NCI-H226 (cell line): Measurements from ENCODE around the gene PDE6H.

ENCODE experiments used
- DNase-seq: peaks from one replicate; pipeline ENCODE4 v3.0.0-alpha.2; 2015

Gene PDE6H

DNA sequence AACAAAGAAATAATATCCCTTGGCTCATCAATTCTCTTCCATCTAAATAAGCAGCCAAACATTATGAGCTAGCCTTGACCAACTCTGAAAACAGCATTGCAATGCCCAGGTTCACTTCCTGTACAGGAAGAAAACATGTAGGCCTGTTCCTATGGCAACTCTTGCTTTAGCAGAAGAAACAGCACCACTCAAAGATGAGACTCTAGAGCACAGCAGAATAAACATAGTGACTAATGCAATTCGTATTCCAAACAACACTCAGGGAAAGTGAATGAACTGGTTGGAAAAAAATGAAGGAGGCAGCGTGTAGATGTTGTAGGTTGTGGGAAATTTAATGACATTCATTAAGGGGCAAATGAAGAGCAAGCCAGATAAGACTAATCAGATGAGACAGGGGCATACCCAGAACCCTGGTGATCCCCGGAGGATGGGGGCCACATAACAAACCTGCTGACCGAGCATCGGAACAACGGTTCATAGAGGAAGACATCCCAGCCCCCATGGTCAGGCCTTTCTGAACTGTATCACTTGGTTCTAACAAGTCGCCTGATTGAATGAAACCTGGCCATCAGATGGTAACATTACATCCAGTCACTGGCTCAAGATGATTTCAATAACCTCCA, 20.4 kb upstream of the PDE6H start:
- peak; percentile 95 for DNase-seq

- DNase-seq = no peak
These were observed 19.1 kb upstream of the PDE6H start for GRCh38 chr12:14953752-14954151.

DNA sequence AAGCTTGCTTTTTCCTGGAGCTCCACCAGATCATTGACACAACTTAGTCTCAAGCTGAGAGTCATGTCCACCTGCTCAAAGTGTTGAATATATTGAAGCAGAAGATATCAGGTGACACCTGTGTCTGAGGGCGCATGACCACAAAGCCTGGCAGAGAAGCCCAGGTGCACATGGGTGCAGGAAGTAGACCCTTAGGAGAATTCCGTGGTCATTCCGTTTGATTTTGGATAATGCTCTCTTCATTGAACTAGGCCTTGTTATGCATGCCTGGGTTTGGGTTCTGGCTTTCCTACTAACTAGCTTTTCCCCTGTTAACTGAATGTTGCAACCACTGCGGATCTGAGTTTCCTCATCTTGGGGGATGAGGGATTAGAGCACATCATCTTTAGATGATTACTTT, 18.6 kb upstream of the PDE6H start:
- DNase-seq = no peak

- no peak for DNase-seq
These were observed 16.6 kb upstream of the PDE6H start for GRCh38 chr12:14956024-14956891.

DNA sequence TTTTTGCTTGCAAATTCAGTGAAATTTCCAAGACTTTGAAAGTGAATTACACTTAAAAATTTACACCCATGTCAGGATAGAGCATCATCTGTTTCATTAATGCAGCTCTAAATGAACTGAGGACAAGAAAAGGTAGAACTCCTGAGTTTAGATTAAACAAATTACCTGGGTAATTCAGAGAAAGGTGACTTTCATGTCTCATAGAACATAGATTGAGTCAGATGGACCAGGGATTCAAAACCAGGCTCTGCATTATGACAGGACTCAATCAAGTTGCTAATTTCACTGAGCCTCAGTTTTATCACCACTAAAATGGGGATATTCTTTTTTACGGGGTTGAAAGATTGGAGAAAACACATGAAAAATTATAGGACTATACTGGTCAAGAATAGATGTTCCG, 15.9 kb upstream of the PDE6H start:
- DNase-seq = no peak

DNA sequence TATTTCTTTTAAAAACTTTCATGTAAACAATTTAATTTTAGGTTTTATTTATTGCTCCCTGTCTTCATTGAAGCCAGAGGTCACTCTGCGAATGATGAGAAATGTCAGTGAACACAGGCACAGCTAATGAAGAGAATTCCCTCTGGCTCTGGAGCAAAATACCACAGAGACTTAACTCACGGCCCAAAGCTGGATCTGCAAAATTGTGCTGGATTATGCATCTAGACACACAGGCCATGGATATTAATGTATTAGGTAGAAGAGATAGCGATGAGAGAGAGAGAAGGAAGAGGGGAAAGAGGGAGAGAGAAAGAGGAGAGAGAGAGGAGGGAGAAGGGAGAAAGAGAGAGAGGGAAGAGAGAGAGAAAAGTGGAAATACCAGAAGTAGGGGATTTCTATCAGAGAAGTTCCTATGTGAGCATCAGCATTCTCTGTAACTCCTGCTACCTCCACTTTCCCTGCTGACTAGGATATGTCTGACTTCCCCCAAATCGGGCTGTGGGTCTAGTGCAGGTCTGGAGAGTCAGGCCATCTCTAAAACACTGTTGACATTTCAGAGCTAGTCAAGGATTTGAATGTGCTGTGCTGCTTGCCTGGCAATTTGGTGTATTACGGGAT, 15.2 kb upstream of the PDE6H start:
- no peak for DNase-seq

DNA sequence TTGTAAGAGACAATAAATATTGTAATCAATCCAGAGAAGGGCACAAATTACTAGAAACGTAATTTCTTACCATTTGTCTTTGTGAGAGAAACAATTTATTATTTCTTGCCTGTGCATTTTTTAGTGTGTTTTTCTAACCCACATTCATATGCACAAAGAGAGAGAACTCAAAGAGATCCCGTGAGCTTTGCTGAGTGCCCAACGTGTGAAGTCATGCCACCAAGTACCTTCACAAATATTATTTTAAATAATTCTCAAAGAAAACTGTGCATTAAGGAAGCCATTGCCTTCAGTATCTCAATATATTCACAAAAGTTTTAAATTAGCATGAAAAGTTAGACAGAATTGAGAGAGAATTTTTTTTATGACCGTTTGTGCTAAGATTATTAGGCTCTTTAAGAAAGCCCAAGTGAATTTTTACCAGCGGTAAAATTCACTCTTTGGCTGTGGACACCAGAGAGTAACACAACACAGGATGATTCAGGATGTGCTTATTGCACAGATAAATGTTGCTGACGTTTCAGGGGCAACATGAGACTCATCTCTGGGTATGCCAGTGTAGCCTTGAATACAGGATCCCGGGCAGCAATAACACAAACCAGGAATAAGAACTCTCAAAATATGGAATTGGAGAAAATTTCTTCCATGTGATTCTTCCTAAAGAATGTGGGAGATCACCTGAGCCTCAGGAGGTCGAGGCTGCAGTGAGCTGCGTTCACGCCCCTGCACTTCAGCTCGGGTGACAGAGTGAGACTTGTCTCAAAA, 14.3 kb upstream of the PDE6H start:
- DNase-seq = no peak

GRCh38 chr12:14959126-14959440, 13.8 kb upstream of the PDE6H start:
- DNase-seq = no peak

DNA sequence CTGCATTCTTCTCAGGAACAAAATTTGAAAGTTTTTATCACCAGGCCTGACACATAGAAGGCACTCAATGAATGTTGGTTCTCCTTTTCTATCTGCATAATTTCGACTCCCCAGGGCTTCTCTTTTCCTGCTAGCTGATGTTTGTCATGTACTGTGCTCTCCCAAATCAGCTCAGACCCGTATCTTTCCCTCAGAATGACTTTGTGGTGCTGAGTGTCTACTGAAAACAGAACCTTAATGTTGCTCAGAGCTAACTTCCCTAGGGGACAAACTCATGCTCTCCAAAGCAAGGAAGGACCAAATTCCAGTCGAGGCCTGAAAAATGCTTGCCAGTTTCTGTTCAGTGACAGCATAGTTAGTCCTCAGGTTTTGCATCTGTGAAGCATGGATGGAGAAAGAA, 13.4 kb upstream of the PDE6H start:
- DNase-seq = no peak

GRCh38 chr12:14959916-14960496, 12.8 kb upstream of the PDE6H start:
- no peak for DNase-seq

GRCh38 chr12:14960548-14961465, 12.0 kb upstream of the PDE6H start:
- peak; percentile 93 for DNase-seq

- DNase-seq = peak; percentile 41
These were observed 11.2 kb upstream of the PDE6H start, which contains the start of gene ARHGDIB for GRCh38 chr12:14961466-14962152. Gene ARHGDIB, minus strand, starts transcription at chr12:14961601. Its CDS starts 10,889 bp downstream, at chr12:14950712.

GRCh38 chr12:14962153-14962539, 10.7 kb upstream of the PDE6H start:
- no peak for DNase-seq

- no peak for DNase-seq
These were observed 10.0 kb upstream of the PDE6H start for GRCh38 chr12:14962797-14963196.

DNA sequence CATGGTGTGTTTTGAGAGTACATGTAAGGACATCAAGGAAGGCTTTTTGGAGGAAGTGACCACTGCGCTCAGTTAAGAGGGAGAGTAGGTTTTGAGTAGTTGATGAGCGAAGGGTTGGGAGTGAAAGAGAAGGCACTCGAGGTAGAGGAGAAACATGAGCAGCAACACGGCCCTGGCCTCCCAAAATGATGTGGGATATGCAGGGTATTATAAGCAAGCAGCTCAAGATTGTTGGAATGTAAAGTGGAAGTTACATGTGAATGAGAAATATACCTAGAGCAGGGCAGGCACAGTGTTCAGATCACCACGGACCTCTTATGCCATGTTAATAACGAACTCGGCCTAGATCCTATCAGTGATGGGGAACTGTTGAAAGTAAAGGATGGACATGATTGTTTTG, 9.3 kb upstream of the PDE6H start:
- DNase-seq = no peak

DNA sequence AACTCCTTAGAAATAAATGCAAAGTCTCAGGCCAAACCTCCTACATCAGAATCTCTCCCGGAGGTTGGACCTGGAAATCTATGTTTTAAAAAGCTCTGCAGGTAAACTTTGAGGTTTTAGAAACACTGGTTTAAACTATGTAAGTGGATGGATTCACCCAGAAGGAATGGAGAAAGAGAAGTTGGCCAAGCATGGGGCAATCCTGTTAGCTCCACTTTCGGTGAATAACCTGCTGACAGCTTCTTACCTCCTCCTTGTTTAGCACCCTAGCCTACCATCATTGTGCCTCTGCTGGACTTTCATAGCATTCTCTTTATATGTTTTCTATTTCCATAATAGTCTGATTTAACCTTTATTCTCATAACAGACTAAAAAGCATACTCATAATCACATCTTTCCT, 8.4 kb upstream of the PDE6H start:
- DNase-seq = no peak

DNA sequence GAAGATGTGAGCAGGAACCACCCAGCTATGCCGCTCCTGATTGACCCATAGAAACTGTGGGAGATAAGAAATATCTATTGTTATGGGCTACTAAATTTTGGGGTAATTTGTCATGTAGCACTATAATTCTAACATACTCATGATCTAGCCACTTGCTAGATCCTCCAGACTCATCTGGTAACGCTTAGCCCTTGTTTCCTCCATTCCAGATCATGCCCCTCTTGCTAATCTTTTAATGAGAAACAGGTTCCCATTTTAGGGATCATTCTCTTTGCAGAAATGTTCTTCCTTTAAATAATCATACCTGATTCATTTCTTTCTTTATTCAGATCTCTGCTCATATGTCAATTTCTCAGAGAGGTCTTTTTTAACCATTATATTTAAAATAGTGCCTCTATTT, 7.6 kb upstream of the PDE6H start:
- DNase-seq = no peak

- no peak for DNase-seq
These were observed 4.4 kb upstream of the PDE6H start for GRCh38 chr12:14968478-14968877.

DNA sequence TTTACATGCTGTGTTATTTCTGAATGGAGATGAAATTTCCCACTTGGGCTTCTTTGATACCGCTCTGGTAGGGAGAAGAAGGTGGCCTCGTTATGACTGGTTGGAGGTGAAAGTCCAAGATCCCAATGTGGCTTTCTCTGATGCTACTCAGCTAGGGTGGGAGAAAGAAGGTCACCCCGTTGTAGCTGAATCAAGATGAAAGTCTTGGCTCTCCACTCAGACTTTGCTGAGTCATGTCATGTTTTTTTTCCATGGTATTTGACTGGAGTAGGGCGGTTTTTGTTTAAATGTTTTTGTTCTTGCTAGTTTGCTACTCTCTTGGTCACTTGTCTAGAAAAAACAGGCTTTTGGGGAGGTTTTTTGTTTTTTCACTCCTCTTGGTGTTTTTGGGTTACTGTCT, 2.4 kb upstream of the PDE6H start:
- no peak for DNase-seq

DNA sequence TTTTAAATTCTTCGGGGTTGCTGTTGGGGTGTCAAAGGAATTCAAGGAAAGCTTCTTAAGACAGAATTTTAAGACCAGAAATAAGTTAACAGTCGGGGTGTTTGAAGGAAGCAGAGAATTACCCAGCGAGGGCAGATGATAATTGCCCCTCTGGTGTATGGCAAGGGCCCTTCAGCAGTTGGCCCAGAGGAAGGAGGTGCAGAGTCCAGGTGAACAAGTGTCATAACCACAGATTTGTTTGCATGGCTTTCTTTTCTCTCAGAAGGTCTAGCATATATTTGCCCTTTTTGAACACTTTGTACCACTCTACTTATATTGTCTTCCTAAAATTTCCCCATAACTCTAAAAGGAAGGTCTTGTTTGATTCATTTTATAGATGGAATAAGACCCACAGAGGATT, 1.8 kb downstream of the PDE6H start:
- DNase-seq = no peak

- no peak for DNase-seq
These were observed 2.6 kb downstream of the PDE6H start for GRCh38 chr12:14975457-14975856.
